Measurements from ENCODE around the gene DNAJC4. TPM values are rescaled to one million over a fixed set of nuclear protein-coding genes. Genes with fewer than 3 reads are reported as not detected.

DNAJC4 gene
- total and polyA plus RNA-seq, 8 donors: 28.1 to 125 (median 34.7) TPM

- no peak for ATAC-seq
- intact Hi-C loops (cut with DNase I): no loop called here
- DNase-seq: no peak
- Histone ChIP-seq H3K4me1 (peaks cover 0 to 8% (median 4%) of the 10 kb centered on the region in 3 donors), H3K4me3 (peak overlapping the region; percentile 56 to 90 (median 78)), H3K36me3 (peaks cover 0 to 8% (median 0%) of the 10 kb centered on the region in 3 donors), H3K9me3 (no peaks in the 10 kb centered on the region), H3K27me3 (no peaks in the 10 kb centered on the region), H3K27ac (no peak overlapping the region)
- FAIRE-seq: no peak
- no peak for TF ChIP-seq CTCF (IDR thresholded peaks at IDR 0.05)
- WGBS, 2 donors: 1 to 2% methylated on average over 18 of the region's 18 CpGs
Observed at GRCh38 chr11:64251753-64252002, 21.3 kb downstream of the DNAJC4 start.

DNA sequence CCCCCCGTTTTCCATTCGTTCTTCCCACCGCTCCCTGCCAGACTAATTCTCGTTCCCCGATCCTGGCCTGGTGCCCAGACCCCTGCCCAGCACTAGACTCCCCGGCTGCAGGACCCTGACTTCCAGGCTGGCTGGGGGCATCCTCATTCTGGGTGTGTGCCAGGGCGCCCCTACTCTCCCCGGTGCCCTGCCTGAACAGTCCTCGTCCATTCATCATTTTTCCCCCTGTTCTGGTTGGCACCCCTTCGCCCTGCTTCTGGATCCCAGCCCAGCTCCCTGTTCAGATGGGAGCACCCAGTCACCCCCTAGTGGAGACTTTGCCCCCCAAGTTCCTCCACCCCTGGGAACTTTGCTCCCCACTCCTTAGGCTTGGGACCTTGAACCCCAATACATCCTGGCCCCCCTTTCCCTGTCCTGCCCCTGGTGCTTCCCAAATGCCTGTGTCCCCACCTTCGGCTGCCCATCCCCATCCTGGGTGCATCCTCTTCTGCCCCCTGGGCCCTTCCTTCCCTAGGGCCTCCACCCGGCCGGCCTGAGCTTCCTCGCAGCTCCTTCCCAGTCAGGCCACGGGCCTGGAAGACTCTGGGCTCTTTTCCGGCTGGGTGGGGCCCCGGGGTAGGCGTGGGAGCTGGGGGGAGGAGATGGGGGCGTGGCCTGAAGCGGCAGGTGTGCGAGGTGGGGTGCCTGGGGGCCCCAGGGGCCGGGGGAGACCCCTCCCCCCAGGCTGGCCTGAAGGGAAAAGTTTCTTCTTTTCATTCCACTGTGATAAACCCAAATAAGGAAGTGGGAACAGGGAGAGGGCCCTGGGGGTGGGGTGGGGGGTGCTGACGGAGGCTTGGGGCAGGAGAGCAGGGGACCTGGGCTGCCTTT is 21.9 kb downstream of the DNAJC4 start:
- 4 to 5% methylated on average over 23 of the region's 23 CpGs for WGBS, 2 donors
- FAIRE-seq (no peak), DNase-seq (peak in 4 of 6 donors; percentile 52 to 78 (median 72)), ATAC-seq (peak; percentile 21 to 55 (median 34))
- Histone ChIP-seq H3K4me3 (peak overlapping the region; percentile 56 to 90 (median 78)), H3K27me3 (no peaks in the 10 kb centered on the region), H3K9me3 (no peaks in the 10 kb centered on the region), H3K4me1 (peaks cover 0 to 8% (median 4%) of the 10 kb centered on the region in 3 donors), H3K27ac (no peak overlapping the region), H3K36me3 (peaks cover 0 to 9% (median 0%) of the 10 kb centered on the region in 3 donors)
- no peak for TF ChIP-seq CTCF (IDR thresholded peaks at IDR 0.05)
- intact Hi-C loops (cut with DNase I): no loop called here

GRCh38 chr11:64253043-64253442 is 22.7 kb downstream of the DNAJC4 start:
- no peak for ATAC-seq
- intact Hi-C loops (cut with DNase I): no loop called here
- Histone ChIP-seq H3K27me3 (no peaks in the 10 kb centered on the region), H3K9me3 (no peaks in the 10 kb centered on the region), H3K4me1 (peaks cover 0 to 4% (median 4%) of the 10 kb centered on the region in 3 donors), H3K4me3 (no peak overlapping the region), H3K27ac (no peak overlapping the region), H3K36me3 (peaks cover 0 to 9% (median 0%) of the 10 kb centered on the region in 3 donors)
- 83 to 85% methylated on average over 8 of the region's 8 CpGs for WGBS, 2 donors
- no peak for TF ChIP-seq CTCF (IDR thresholded peaks at IDR 0.05)
- FAIRE-seq: no peak
- DNase-seq: no peak

DNA sequence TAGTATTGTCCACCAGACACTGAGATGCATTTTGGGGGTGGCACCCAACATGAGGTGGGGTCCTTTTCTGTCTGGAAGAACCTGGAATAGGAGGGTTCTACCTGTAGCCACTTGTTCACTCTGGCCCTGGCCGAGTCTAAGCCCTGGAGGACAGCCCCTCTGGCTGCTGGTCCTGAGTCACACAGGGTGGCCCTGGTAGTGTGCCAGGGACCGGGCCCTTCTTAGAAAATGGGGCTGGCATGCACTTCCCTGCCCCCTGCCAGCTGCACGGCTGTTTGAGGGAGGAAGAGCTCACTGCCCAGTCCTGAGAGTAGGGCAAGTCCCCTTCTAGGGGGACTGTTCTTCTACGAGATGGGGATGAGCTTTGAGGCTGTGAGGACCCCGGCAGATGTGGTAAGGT is 23.1 kb downstream of the DNAJC4 start:
- intact Hi-C loops (cut with DNase I): no loop called here
- 61 to 65% methylated on average over 5 of the region's 5 CpGs for WGBS, 2 donors
- Histone ChIP-seq H3K9me3 (no peaks in the 10 kb centered on the region), H3K36me3 (peaks cover 0 to 12% (median 0%) of the 10 kb centered on the region in 3 donors), H3K4me1 (peaks cover 0 to 4% (median 4%) of the 10 kb centered on the region in 3 donors), H3K27ac (no peak overlapping the region), H3K27me3 (no peaks in the 10 kb centered on the region), H3K4me3 (no peak overlapping the region)
- DNase-seq: no peak
- no peak for ATAC-seq
- TF ChIP-seq CTCF (IDR thresholded peaks at IDR 0.05): no peak
- no peak for FAIRE-seq

DNA sequence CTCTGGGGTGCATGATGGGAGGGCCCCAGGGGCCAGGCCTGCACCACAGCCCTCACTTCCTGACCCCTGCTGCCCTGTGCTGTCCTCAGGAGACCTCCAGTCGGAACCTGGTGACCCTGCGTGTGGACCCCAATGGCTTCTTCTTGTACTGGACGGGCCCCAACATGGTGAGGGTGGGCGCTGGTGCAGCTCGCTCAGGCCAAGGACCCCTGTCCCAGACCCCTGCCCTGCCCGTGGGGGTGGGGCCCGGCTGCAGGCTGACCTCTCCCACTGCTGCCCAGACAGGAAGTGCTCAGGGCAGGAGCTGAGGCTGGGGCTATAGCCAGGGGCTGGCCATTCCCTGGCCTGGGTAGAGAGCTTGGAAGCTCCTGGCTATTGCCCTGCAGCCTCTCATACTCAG is 24.0 kb downstream of the DNAJC4 start:
- WGBS, 2 donors: 84 to 90% methylated on average over 7 of the region's 7 CpGs
- intact Hi-C loops (cut with DNase I): no loop called here

More for the DNA sequence above, 24.0 kb downstream of the DNAJC4 start:
- Histone ChIP-seq H3K4me1 (peaks cover 0 to 4% (median 4%) of the 10 kb centered on the region in 3 donors), H3K27ac (no peak overlapping the region), H3K36me3 (peaks cover 0 to 19% (median 0%) of the 10 kb centered on the region in 3 donors), H3K27me3 (no peaks in the 10 kb centered on the region), H3K9me3 (no peaks in the 10 kb centered on the region), H3K4me3 (no peak overlapping the region)
- ATAC-seq (no peak), FAIRE-seq (no peak), DNase-seq (no peak)
- TF ChIP-seq CTCF (IDR thresholded peaks at IDR 0.05): no peak
